B cell (primary cell): ENCODE results near the gene MYH14. TPM values are rescaled to one million over a fixed set of nuclear protein-coding genes. Genes with fewer than 3 reads are reported as not detected.
"Not testable (repeated sequence)": the region's sequence is repeated elsewhere in the genome, so short reads cannot be mapped to it uniquely, and the experiment has no call there.

Experiments used
- ATAC-seq: fragments of 200-7000 bp; cut with Tn5 transposase; one replicate; pipeline ENCODE4 v1.10.0; 2021; ENCODE audit warnings: low read depth, mild to moderate bottlenecking, moderate number of reproducible peaks, moderate library complexity
- CTCF ChIA-PET: fragments of 350-600 bp; sonication (Branson Sonifier 250); formaldehyde crosslinking; loops from one replicate; lab custom pipeline; 2021; ENCODE audit warnings: antibody characterized with exemption, inconsistent platforms; lab: Charles Lee
- POLR2A ChIA-PET: fragments of 350-600 bp; sonication (Branson Sonifier 250); formaldehyde crosslinking; loops from one replicate; lab custom pipeline; 2021; ENCODE audit warnings: antibody characterized with exemption; lab: Charles Lee
- DNase-seq: peaks from one replicate; pipeline ENCODE4 v3.0.0; 2013
- H2AFZ ChIP-seq: 2 replicates; pipeline ENCODE4 v1.6.1; 2012; ENCODE audit warnings: mild to moderate bottlenecking, low read depth, low read length; ENCODE audit not compliant: insufficient read depth, poor library complexity, severe bottlenecking
- H3K27ac ChIP-seq, 2 donors: 1 replicate in 1 of 2; 2 replicates in 1 of 2; pipeline ENCODE4 v1.5.1; 2012 to 2013; ENCODE audit warnings: low read length in 2 of 2, mild to moderate bottlenecking in 2 of 2, moderate library complexity in 1 of 2
- H3K27me3 ChIP-seq, 4 experiments: fragments of 200-600 bp in 1 of 4; sonication (generic) in 1 of 4; replicated peaks in 1 of 4; 1 replicate in 2 of 4; 2 replicates in 2 of 4; pipeline versions ENCODE4 v1.6.1 to v1.7.0; 2013 to 2016; ENCODE audit warnings: low read length in 3 of 4, mild to moderate bottlenecking in 2 of 4, mixed read lengths in 1 of 4, moderate library complexity in 1 of 4; ENCODE audit not compliant: insufficient read depth in 4 of 4, control insufficient read depth in 3 of 4; ENCODE audit errors: control extremely low read depth in 1 of 4
- H3K36me3 ChIP-seq, 2 experiments: replicated peaks in 1 of 2; 1 replicate in 1 of 2; 2 replicates in 1 of 2; pipeline versions ENCODE4 v1.6.1 to v1.7.1; 2013; ENCODE audit warnings: low read length in 1 of 2; ENCODE audit not compliant: insufficient read depth in 2 of 2, control insufficient read depth in 1 of 2; ENCODE audit errors: control extremely low read depth in 1 of 2, extremely low read depth in 1 of 2
- H3K4me1 ChIP-seq, 2 donors: fragments of 200-600 bp in 1 of 2; sonication (generic) in 1 of 2; 1 replicate in 1 of 2; 2 replicates in 1 of 2; pipeline versions ENCODE4 v1.5.1 to v1.6.1; 2013 to 2017; ENCODE audit warnings: low read length in 2 of 2; ENCODE audit not compliant: control insufficient read depth in 2 of 2, insufficient read depth in 2 of 2
- H3K4me2 ChIP-seq: replicated peaks from 2 replicates; pipeline ENCODE3; 2012; ENCODE audit warnings: mild to moderate bottlenecking, low read depth, low read length; ENCODE audit not compliant: poor library complexity, severe bottlenecking
- H3K4me3 ChIP-seq, 5 experiments: fragments of 200-600 bp in 1 of 5; sonication (generic) in 1 of 5; 1 replicate in 3 of 5; 2 replicates in 2 of 5; pipeline versions ENCODE4 v1.5.1 to v1.7.0; 2011 to 2016; ENCODE audit warnings: low read length in 4 of 5, mild to moderate bottlenecking in 4 of 5, low read depth in 2 of 5, control low read depth in 1 of 5, moderate library complexity in 1 of 5; ENCODE audit not compliant: insufficient read depth in 1 of 5; ENCODE audit errors: control extremely low read depth in 1 of 5, extremely low read depth in 1 of 5
- H3K79me2 ChIP-seq: fragments of 200-600 bp; sonication (generic); one replicate; pipeline ENCODE4 v1.6.0; 2016; ENCODE audit warnings: low read length; ENCODE audit not compliant: control insufficient read depth, insufficient read depth
- H3K9ac ChIP-seq: fragments of 200-600 bp; sonication (generic); 2 replicates; pipeline ENCODE4 v1.6.1; 2017; ENCODE audit warnings: mild to moderate bottlenecking, low read length, moderate library complexity
- H3K9me3 ChIP-seq, 3 donors: one replicate each; pipeline versions ENCODE4 v1.6.1 to v1.7.1; 2013; ENCODE audit warnings: low read length in 2 of 3; ENCODE audit not compliant: control insufficient read depth in 2 of 3, insufficient read depth in 1 of 3; ENCODE audit errors: control extremely low read depth in 1 of 3
- H4K20me1 ChIP-seq: 2 replicates; pipeline ENCODE4 v1.6.0; 2012; ENCODE audit warnings: mild to moderate bottlenecking, low read length; ENCODE audit not compliant: insufficient read depth, control insufficient read depth, poor library complexity, severe bottlenecking
- H3K27ac Mint-ChIP-seq: one replicate; pipeline ENCODE4 v1.8.0; 2021; ENCODE audit warnings: mixed read lengths
- H3K27me3 Mint-ChIP-seq: one replicate; pipeline ENCODE4 v1.8.0; 2021; ENCODE audit warnings: mixed read lengths
- H3K4me1 Mint-ChIP-seq: one replicate; pipeline ENCODE4 v1.8.0; 2021; ENCODE audit warnings: mixed read lengths
- H3K4me3 Mint-ChIP-seq: one replicate; pipeline ENCODE4 v1.8.0; 2021; ENCODE audit warnings: mixed read lengths
- H3K9me3 Mint-ChIP-seq: one replicate; pipeline ENCODE4 v1.8.0; 2022; ENCODE audit warnings: mixed read lengths; ENCODE audit not compliant: insufficient read depth
- CTCF ChIP-seq: fragments of 200-600 bp; IDR thresholded peaks from one replicate; pipeline ENCODE4 v1.8.0; 2022; ENCODE audit warnings: antibody characterized with exemption, mild to moderate bottlenecking
- EZH2 ChIP-seq: IDR thresholded peaks from 2 replicates; pipeline ENCODE4 v1.6.1; 2012; ENCODE audit warnings: borderline replicate concordance, low read depth, mild to moderate bottlenecking, moderate library complexity, low read length; ENCODE audit not compliant: insufficient read depth, poor library complexity, severe bottlenecking
- WGBS: methylation state at CpG from one replicate; pipeline ENCODE4 v1.1.5; 2013; ENCODE audit warnings: missing lambda C conversion rate; ENCODE audit not compliant: insufficient coverage; 5-methylcytosine and 5-hydroxymethylcytosine counted together
- intact Hi-C: fragments of 100-400 bp; cut with micrococcal nuclease; formaldehyde crosslinking; loops from one replicate; pipeline ENCODE4 v1.10.0; 2022
- polyA plus RNA-seq: library from polyadenylated mRNA; depleted of rRNA; stranded (reverse); fragments of >200 nt; gene quantifications from 2 replicates; pipeline ENCODE4 v1.2.3, GENCODE V29; 2012
- total RNA-seq, 2 donors: library from RNA; stranded (reverse); fragments of 120-200 nt in 1 of 2; gene quantifications; 1 replicate in 1 of 2; 2 replicates in 1 of 2; pipeline versions ENCODE4 v1.2.3 to v1.2.4, GENCODE V29; 2013 to 2022

The MYH14 gene
- total and polyA plus RNA-seq, 2 donors (not counting 1 experiment from before 2014, with no cell fraction given) = not detected

GRCh38 chr19:50344661-50345318 is 141.4 kb downstream of the MYH14 start:
- H3K9me3 ChIP-seq = peaks cover 0 to 11% (median 0%) of the 10 kb centered on the region in 3 donors
- ChIA-PET CTCF (interaction anchor here (0.8 to 6.9 kb wide), 5 partner anchors 11 to 577 kb away, joined by 3 to 45 read pairs (median 7); partner anchors contain the start of gene KCNC3), POLR2A (interaction anchor here (0.9 to 9.3 kb wide), 4 partner anchors 13 to 87 kb away, joined by 3 to 122 read pairs (median 16); partner anchors contain the start of gene KCNC3)
- H3K27ac ChIP-seq = peak overlapping the region; percentile 69 to 70
- Mint-ChIP-seq H3K27ac (peak overlapping the region; percentile 93), H3K27me3 (no peaks in the 10 kb centered on the region), H3K4me1 (peaks cover 78% of the 10 kb centered on the region), H3K4me3 (peak overlapping the region; percentile 87), H3K9me3 (no peaks in the 10 kb centered on the region)
- peaks cover 53% of the 10 kb centered on the region for H3K79me2 ChIP-seq
- no peaks in the 10 kb centered on the region for H3K27me3 ChIP-seq
- ATAC-seq (peak; percentile 66), DNase-seq (peak; percentile 94)
- TF ChIP-seq EZH2 (no peak), CTCF (no peak)
- WGBS = 25% methylated on average over 1 of the region's 8 CpGs
- H3K4me2 ChIP-seq = peak overlapping the region; percentile 86
- H3K4me1 ChIP-seq = peaks cover 77 to 84% of the 10 kb centered on the region in 2 donors
- H3K9ac ChIP-seq = peak overlapping the region; percentile 84
- peaks cover 0 to 8% of the 10 kb centered on the region in 2 experiments for H3K36me3 ChIP-seq
- no peak overlapping the region for H2AFZ ChIP-seq
- intact Hi-C loops = loop anchor here (1.0 to 5.0 kb wide), 3 partner anchors 11 to 73 kb away; partner anchors contain the start of genes KCNC3 and SPIB
- H3K4me3 ChIP-seq = peak overlapping the region; percentile 71 to 91 (median 81)
- H4K20me1 ChIP-seq = peaks cover 29% of the 10 kb centered on the region

- intact Hi-C loops = loop anchor here (1.0 kb wide), 1 partner anchor 10 kb away; no protein-coding TSS in a partner anchor
- peak overlapping the region in 1 of 5 experiments; percentile 21 for H3K4me3 ChIP-seq
- peaks cover 70% of the 10 kb centered on the region for H3K4me1 Mint-ChIP-seq
- POLR2A ChIA-PET = interaction anchor here (0.6 to 9.3 kb wide), 3 partner anchors 10 to 1934 kb away, joined by 9 to 122 read pairs (median 12); partner anchors contain the start of gene KCNC3
- H3K9me3 ChIP-seq, H3K27me3 Mint-ChIP-seq, H4K20me1 ChIP-seq, H2AFZ ChIP-seq, H3K9me3 Mint-ChIP-seq, H3K27me3 ChIP-seq, H3K36me3 ChIP-seq: not testable (repeated sequence)
- peak overlapping the region; percentile 42 for H3K4me2 ChIP-seq
- peak; percentile 40 for ATAC-seq
- peaks cover 51% of the 10 kb centered on the region for H3K79me2 ChIP-seq
- peak overlapping the region; percentile 72 for H3K4me3 Mint-ChIP-seq
- H3K27ac ChIP-seq = peak overlapping the region; percentile 72 to 91
- peaks cover 71 to 80% of the 10 kb centered on the region in 2 donors for H3K4me1 ChIP-seq
- peak overlapping the region; percentile 33 for H3K9ac ChIP-seq
- CTCF ChIA-PET = interaction anchor here (0.6 to 3.6 kb wide), 8 partner anchors 10 to 113 kb away, joined by 3 to 34 read pairs (median 4); partner anchors contain the start of gene KCNC3
- peak; percentile 85 for DNase-seq
- 9% methylated on average over 4 of the region's 8 CpGs for WGBS
- peak overlapping the region; percentile 96 for H3K27ac Mint-ChIP-seq
These were observed 143.7 kb downstream of the MYH14 start for GRCh38 chr19:50347089-50347581.
